ENCODE results near the gene R3HDM2. TPM values are rescaled to one million over a fixed set of nuclear protein-coding genes. Genes with fewer than 3 reads are reported as not detected.

R3HDM2 gene
- total and polyA plus RNA-seq, 2 of the 13 experiments (the other 11 are each of a cell fraction or from before 2014, with no cell fraction given): 11.1 to 23.5 TPM

DNA sequence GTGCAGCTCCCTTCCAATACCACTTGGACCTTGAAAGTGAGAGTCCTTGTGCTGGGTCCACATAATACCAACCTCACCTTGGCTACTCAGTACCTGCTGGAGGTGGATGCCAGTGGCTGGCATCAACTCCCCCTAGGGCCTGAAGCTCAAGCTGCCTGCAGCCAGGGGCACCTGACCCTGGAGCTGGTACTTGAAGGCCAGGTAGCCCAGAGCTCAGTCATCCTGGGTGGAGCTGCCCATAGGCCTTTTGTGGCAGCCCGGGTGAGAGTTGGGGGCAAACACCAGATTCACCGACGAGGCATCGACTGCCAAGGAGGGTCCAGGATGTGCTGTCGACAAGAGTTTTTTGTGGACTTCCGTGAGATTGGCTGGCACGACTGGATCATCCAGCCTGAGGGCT lies 18.5 kb upstream of the R3HDM2 start (continued):
- TF ChIP-seq, protein P1, sequence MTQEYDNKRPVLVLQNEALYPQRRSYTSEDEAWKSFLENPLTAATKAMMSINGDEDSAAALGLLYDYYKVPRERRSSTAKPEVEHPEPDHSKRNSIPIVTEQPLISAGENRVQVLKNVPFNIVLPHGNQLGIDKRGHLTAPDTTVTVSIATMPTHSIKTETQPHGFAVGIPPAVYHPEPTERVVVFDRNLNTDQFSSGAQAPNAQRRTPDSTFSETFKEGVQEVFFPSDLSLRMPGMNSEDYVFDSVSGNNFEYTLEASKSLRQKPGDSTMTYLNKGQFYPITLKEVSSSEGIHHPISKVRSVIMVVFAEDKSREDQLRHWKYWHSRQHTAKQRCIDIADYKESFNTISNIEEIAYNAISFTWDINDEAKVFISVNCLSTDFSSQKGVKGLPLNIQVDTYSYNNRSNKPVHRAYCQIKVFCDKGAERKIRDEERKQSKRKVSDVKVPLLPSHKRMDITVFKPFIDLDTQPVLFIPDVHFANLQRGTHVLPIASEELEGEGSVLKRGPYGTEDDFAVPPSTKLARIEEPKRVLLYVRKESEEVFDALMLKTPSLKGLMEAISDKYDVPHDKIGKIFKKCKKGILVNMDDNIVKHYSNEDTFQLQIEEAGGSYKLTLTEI (CRISPR knock-in tag; conservative IDR thresholded peaks at IDR 0.05): no peak
- TF ChIP-seq ZNF496 (CRISPR knock-in tag; IDR thresholded peaks at IDR 0.05; ENCODE audit: insufficient replicate concordance) (no peak), MNT (IDR thresholded peaks at IDR 0.05) (no peak)

DNA sequence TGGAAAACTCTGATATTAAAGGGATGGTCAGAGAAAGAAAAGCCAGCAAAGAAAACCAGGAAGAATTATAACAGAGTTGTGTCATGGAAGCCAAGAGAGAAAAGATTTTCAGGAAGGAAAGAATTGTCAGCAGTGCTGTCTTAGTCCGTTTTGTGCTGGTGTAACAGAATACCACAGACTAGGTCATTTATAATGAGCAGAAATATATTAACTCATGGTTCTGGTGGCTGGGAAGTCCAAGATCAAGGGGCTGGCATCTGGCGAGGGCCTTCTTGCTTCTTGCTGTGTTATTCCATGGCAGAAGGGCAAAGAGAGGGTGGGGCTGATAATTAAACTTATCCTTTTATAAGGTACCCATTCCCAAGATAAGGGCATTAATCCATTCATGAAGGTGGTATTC lies 17.8 kb upstream of the R3HDM2 start:
- Histone ChIP-seq H3K9me3 (ENCODE audit: low read length) (no peaks in the 10 kb centered on the region), H3K4me3 (replicated peaks in 1 of 3; ENCODE audit: insufficient read depth in 1 of 3, low read depth in 2 of 3, low read length in 3 of 3) (no peak overlapping the region), H3K27ac (ENCODE audit: extremely low read length, insufficient read depth, low read length) (no peak overlapping the region), H3K27me3 (ENCODE audit: control insufficient read depth in 1 of 2, insufficient read depth in 2 of 2, low read length in 2 of 2) (no peaks in the 10 kb centered on the region), H3K36me3 (replicated peaks in 1 of 2; ENCODE audit: control insufficient read depth in 1 of 2, insufficient read depth in 2 of 2, low read length in 2 of 2) (no peaks in the 10 kb centered on the region), H3K79me2 (ENCODE audit: insufficient read depth, low read length) (no peaks in the 10 kb centered on the region), H2AFZ (ENCODE audit: low read length) (no peak overlapping the region), H3K9ac (ENCODE audit: insufficient read depth, low read depth, low read length) (no peak overlapping the region), H3K4me2 (ENCODE audit: low read depth, low read length) (no peak overlapping the region), H4K20me1 (ENCODE audit: insufficient read depth, low read length) (no peaks in the 10 kb centered on the region), H3K4me1 (ENCODE audit: insufficient read depth, low read length) (peaks cover 42% of the 10 kb centered on the region)
- no peak for TF ChIP-seq ASH2L (IDR thresholded peaks at IDR 0.05; ENCODE audit: insufficient read length, low read depth, low read length)
- TF ChIP-seq ZNF674 (CRISPR knock-in tag; IDR thresholded peaks at IDR 0.05; ENCODE audit: low read depth): no peak
- TF ChIP-seq SP5 (CRISPR knock-in tag; IDR thresholded peaks at IDR 0.05; ENCODE audit: borderline replicate concordance, low read depth): no peak
- peak; percentile 73; the same call in 1 of the 2 replicates for TF ChIP-seq ZNF564 (CRISPR knock-in tag; IDR thresholded peaks at IDR 0.05)
- no peak for TF ChIP-seq ZNF557 (CRISPR knock-in tag; IDR thresholded peaks at IDR 0.05)
- no peak for TF ChIP-seq MEF2D (CRISPR knock-in tag; IDR thresholded peaks at IDR 0.05)
- intact Hi-C loops (cut with micrococcal nuclease; ENCODE audit: unreplicated experiment) (no loop called here), in situ Hi-C loops (cut with HindIII; ENCODE audit: extremely low pct_ligation_motif_present, low pct_unique_long_range_greater_than_20kb) (no loop called here)
- no TSS peak for BruUV-seq (replicated peaks)
- FAIRE-seq: no peak
- POLR2A ChIA-PET: no interaction called here
- no peak for ATAC-seq
- CTCF ChIA-PET (ENCODE audit: low intra/inter-chr PET ratio, low total read pairs): no interaction called here
- 98% methylated on average over 2 of the region's 2 CpGs for WGBS (ENCODE audit: low lambda C conversion rate)
- DNase-seq (ENCODE audit: low spot score): no peak
